ENCODE data around the gene GREM1. TPM values are rescaled to one million over a fixed set of nuclear protein-coding genes. Genes with fewer than 3 reads are reported as not detected.

GREM1 gene
- total RNA-seq, 2 experiments from 2014 or later, result not detected

- Mint-ChIP-seq H3K27me3 (peaks cover 17% of the 10 kb centered on the region), H3K4me3 (no peak overlapping the region), H3K36me3 (no peaks in the 10 kb centered on the region), H3K27ac (no peak overlapping the region), H3K9me3 (ENCODE audit: low read depth) (no peaks in the 10 kb centered on the region), H3K4me1 (no peaks in the 10 kb centered on the region)
- DNase-seq, result no peak
- CTCF ChIA-PET, result no interaction called here
- ATAC-seq, result no peak
Observed at GRCh38 chr15:32750979-32751378, 33.2 kb downstream of the GREM1 start.

GRCh38 chr15:32757426-32757825 lies 39.6 kb downstream of the GREM1 start:
- H3K9me3 Mint-ChIP-seq (ENCODE audit: low read depth), result no peaks in the 10 kb centered on the region
- H3K36me3 Mint-ChIP-seq, result no peaks in the 10 kb centered on the region
- no peaks in the 10 kb centered on the region for H3K4me1 Mint-ChIP-seq
- CTCF ChIA-PET, result no interaction called here
- ATAC-seq (no peak), DNase-seq (no peak)
- H3K27ac Mint-ChIP-seq, result no peak overlapping the region
- peaks cover 21% of the 10 kb centered on the region for H3K27me3 Mint-ChIP-seq
- H3K4me3 Mint-ChIP-seq, result no peak overlapping the region

GRCh38 chr15:32763295-32763694 lies 45.5 kb downstream of the GREM1 start:
- CTCF ChIA-PET, result no interaction called here
- peaks cover 25% of the 10 kb centered on the region for H3K27me3 Mint-ChIP-seq
- no peaks in the 10 kb centered on the region for H3K9me3 Mint-ChIP-seq (ENCODE audit: low read depth)
- no peaks in the 10 kb centered on the region for H3K36me3 Mint-ChIP-seq
- ATAC-seq, result no peak
- H3K4me3 Mint-ChIP-seq, result no peak overlapping the region
- DNase-seq, result no peak
- no peak overlapping the region for H3K27ac Mint-ChIP-seq
- H3K4me1 Mint-ChIP-seq, result no peaks in the 10 kb centered on the region

GRCh38 chr15:32765236-32765635 lies 47.4 kb downstream of the GREM1 start:
- Mint-ChIP-seq H3K36me3 (no peaks in the 10 kb centered on the region), H3K4me1 (no peaks in the 10 kb centered on the region), H3K4me3 (no peak overlapping the region), H3K9me3 (ENCODE audit: low read depth) (no peaks in the 10 kb centered on the region), H3K27me3 (peaks cover 24% of the 10 kb centered on the region), H3K27ac (no peak overlapping the region)
- ATAC-seq, result no peak
- CTCF ChIA-PET, result no interaction called here
- DNase-seq, result no peak

GRCh38 chr15:32766101-32766500 lies 48.3 kb downstream of the GREM1 start:
- no peaks in the 10 kb centered on the region for H3K4me1 Mint-ChIP-seq
- ATAC-seq (no peak), DNase-seq (no peak)
- CTCF ChIA-PET, result no interaction called here
- H3K4me3 Mint-ChIP-seq, result no peak overlapping the region
- no peaks in the 10 kb centered on the region for H3K36me3 Mint-ChIP-seq
- peaks cover 17% of the 10 kb centered on the region for H3K27me3 Mint-ChIP-seq
- H3K9me3 Mint-ChIP-seq (ENCODE audit: low read depth), result no peaks in the 10 kb centered on the region
- no peak overlapping the region for H3K27ac Mint-ChIP-seq

GRCh38 chr15:32767236-32767635 lies 49.4 kb downstream of the GREM1 start:
- no peak overlapping the region for H3K27ac Mint-ChIP-seq
- CTCF ChIA-PET, result no interaction called here
- H3K36me3 Mint-ChIP-seq, result no peaks in the 10 kb centered on the region
- H3K4me3 Mint-ChIP-seq, result no peak overlapping the region
- H3K4me1 Mint-ChIP-seq, result no peaks in the 10 kb centered on the region
- DNase-seq (no peak), ATAC-seq (no peak)
- H3K9me3 Mint-ChIP-seq (ENCODE audit: low read depth), result no peaks in the 10 kb centered on the region
- peaks cover 16% of the 10 kb centered on the region for H3K27me3 Mint-ChIP-seq

GRCh38 chr15:32774022-32774421 lies 56.2 kb downstream of the GREM1 start:
- no peak for DNase-seq
- H3K9me3 Mint-ChIP-seq (ENCODE audit: low read depth), result no peaks in the 10 kb centered on the region
- H3K27me3 Mint-ChIP-seq, result peaks cover 7% of the 10 kb centered on the region
- no peak overlapping the region for H3K4me3 Mint-ChIP-seq
- H3K36me3 Mint-ChIP-seq, result no peaks in the 10 kb centered on the region
- no peaks in the 10 kb centered on the region for H3K4me1 Mint-ChIP-seq
- CTCF ChIA-PET, result no interaction called here
- no peak overlapping the region for H3K27ac Mint-ChIP-seq
- no peak for ATAC-seq

- H3K36me3 Mint-ChIP-seq, result no peaks in the 10 kb centered on the region
- ATAC-seq, result no peak
- H3K9me3 Mint-ChIP-seq (ENCODE audit: low read depth), result no peaks in the 10 kb centered on the region
- H3K4me3 Mint-ChIP-seq, result no peak overlapping the region
- CTCF ChIA-PET, result no interaction called here
- H3K27ac Mint-ChIP-seq, result no peak overlapping the region
- no peaks in the 10 kb centered on the region for H3K4me1 Mint-ChIP-seq
- no peak for DNase-seq
- peaks cover 7% of the 10 kb centered on the region for H3K27me3 Mint-ChIP-seq
Observed at GRCh38 chr15:32775103-32775502, 57.3 kb downstream of the GREM1 start.

GRCh38 chr15:32778391-32779176 lies 60.8 kb downstream of the GREM1 start:
- no peak overlapping the region for H3K4me3 Mint-ChIP-seq
- ATAC-seq (no peak), DNase-seq (no peak)
- peaks cover 6% of the 10 kb centered on the region for H3K27me3 Mint-ChIP-seq
- no peaks in the 10 kb centered on the region for H3K9me3 Mint-ChIP-seq (ENCODE audit: low read depth)
- H3K36me3 Mint-ChIP-seq, result no peaks in the 10 kb centered on the region
- CTCF ChIA-PET, result no interaction called here
- no peak overlapping the region for H3K27ac Mint-ChIP-seq
- H3K4me1 Mint-ChIP-seq, result no peaks in the 10 kb centered on the region

GRCh38 chr15:32781781-32782180 lies 64.0 kb downstream of the GREM1 start:
- DNase-seq (no peak), ATAC-seq (no peak)
- CTCF ChIA-PET, result no interaction called here
- Mint-ChIP-seq H3K9me3 (ENCODE audit: low read depth) (no peaks in the 10 kb centered on the region), H3K4me3 (no peak overlapping the region), H3K4me1 (no peaks in the 10 kb centered on the region), H3K27me3 (peaks cover 4% of the 10 kb centered on the region), H3K27ac (no peak overlapping the region), H3K36me3 (no peaks in the 10 kb centered on the region)

- Mint-ChIP-seq H3K27me3 (peaks cover 4% of the 10 kb centered on the region), H3K4me1 (no peaks in the 10 kb centered on the region), H3K36me3 (no peaks in the 10 kb centered on the region), H3K27ac (no peak overlapping the region), H3K4me3 (no peak overlapping the region), H3K9me3 (ENCODE audit: low read depth) (no peaks in the 10 kb centered on the region)
- CTCF ChIA-PET, result no interaction called here
- ATAC-seq (no peak), DNase-seq (no peak)
Observed at GRCh38 chr15:32784581-32784980, 66.8 kb downstream of the GREM1 start.

- no peak overlapping the region for H3K4me3 Mint-ChIP-seq
- H3K27me3 Mint-ChIP-seq, result peaks cover 3% of the 10 kb centered on the region
- CTCF ChIA-PET, result no interaction called here
- H3K27ac Mint-ChIP-seq, result no peak overlapping the region
- DNase-seq, result no peak
- H3K36me3 Mint-ChIP-seq, result no peaks in the 10 kb centered on the region
- ATAC-seq, result no peak
- H3K4me1 Mint-ChIP-seq, result no peaks in the 10 kb centered on the region
- H3K9me3 Mint-ChIP-seq (ENCODE audit: low read depth), result no peaks in the 10 kb centered on the region
Observed at GRCh38 chr15:32786906-32787305, 69.1 kb downstream of the GREM1 start.

GRCh38 chr15:32787949-32788348 lies 70.1 kb downstream of the GREM1 start:
- H3K27me3 Mint-ChIP-seq, result peaks cover 5% of the 10 kb centered on the region
- H3K9me3 Mint-ChIP-seq (ENCODE audit: low read depth), result no peaks in the 10 kb centered on the region
- DNase-seq (no peak), ATAC-seq (no peak)
- H3K4me1 Mint-ChIP-seq, result no peaks in the 10 kb centered on the region
- H3K27ac Mint-ChIP-seq, result no peak overlapping the region
- no peak overlapping the region for H3K4me3 Mint-ChIP-seq
- CTCF ChIA-PET, result no interaction called here
- no peaks in the 10 kb centered on the region for H3K36me3 Mint-ChIP-seq

GRCh38 chr15:32790352-32790999 lies 72.7 kb downstream of the GREM1 start:
- H3K27ac Mint-ChIP-seq, result no peak overlapping the region
- no peaks in the 10 kb centered on the region for H3K9me3 Mint-ChIP-seq (ENCODE audit: low read depth)
- no peak for DNase-seq
- H3K4me1 Mint-ChIP-seq, result no peaks in the 10 kb centered on the region
- CTCF ChIA-PET, result no interaction called here
- H3K36me3 Mint-ChIP-seq, result no peaks in the 10 kb centered on the region
- H3K27me3 Mint-ChIP-seq, result peaks cover 9% of the 10 kb centered on the region
- no peak for ATAC-seq
- H3K4me3 Mint-ChIP-seq, result no peak overlapping the region
